Panc1 (cell line): ENCODE data around the gene CBX7. TPM values are rescaled to one million over a fixed set of nuclear protein-coding genes. Genes with fewer than 3 reads are reported as not detected.
A peak's percentile ranks its signal among the peaks of the same experiment; 100 is the strongest.

Experiments
- ATAC-seq: fragments of 200-7000 bp; cut with Tn5 transposase; 2 replicates; pipeline ENCODE4 v1.9.1; 2020; ENCODE audit warnings: mild to moderate bottlenecking, moderate library complexity
- BruUV-seq: library from RNA; stranded (reverse); fragments of 400-500 nt; replicated peaks from 2 replicates; lab custom pipeline; 2021; lab: Mats Ljungman, UMichigan
- CTCF ChIA-PET: fragments of 300-600 bp; sonication (Branson Sonifier 250); formaldehyde crosslinking; loops from one replicate; lab custom pipeline; 2022; ENCODE audit warnings: antibody characterized with exemption; lab: Charles Lee
- POLR2A ChIA-PET: fragments of 300-600 bp; sonication (Branson Sonifier 250); formaldehyde crosslinking; loops from one replicate; lab custom pipeline; 2022; ENCODE audit warnings: antibody characterized with exemption; lab: Charles Lee
- DNase-seq: peaks from one replicate; pipeline ENCODE4 v3.0.0-alpha.2; 2010; ENCODE audit warnings: low read depth, low spot score
- H3K27ac ChIP-seq: 2 replicates; pipeline ENCODE4 v1.5.1; 2011; ENCODE audit warnings: mild to moderate bottlenecking, low read length, inconsistent platforms
- H3K27me3 ChIP-seq: fragments of 200-500 bp; sonication (Bioruptor generic); 2 replicates; pipeline ENCODE4 v1.6.0; 2014; ENCODE audit warnings: low read length, inconsistent platforms; ENCODE audit not compliant: control insufficient read depth, insufficient read depth
- H3K36me3 ChIP-seq: fragments of 200-500 bp; sonication (Bioruptor generic); 2 replicates; pipeline ENCODE4 v1.5.1; 2014; ENCODE audit warnings: inconsistent platforms, mild to moderate bottlenecking, low read length, moderate library complexity; ENCODE audit not compliant: control insufficient read depth, insufficient read depth
- H3K4me1 ChIP-seq: 2 replicates; pipeline ENCODE4 v1.5.1; 2011; ENCODE audit warnings: inconsistent platforms, mild to moderate bottlenecking, low read length, moderate library complexity; ENCODE audit not compliant: control insufficient read depth, insufficient read depth
- H3K4me3 ChIP-seq, 2 experiments: 2 replicates each; pipeline ENCODE4 v1.5.1; 2011 to 2012; ENCODE audit warnings: low read depth in 2 of 2, low read length in 2 of 2, mild to moderate bottlenecking in 2 of 2, inconsistent platforms in 1 of 2, moderate library complexity in 1 of 2
- H3K9me3 ChIP-seq: fragments of 200-500 bp; sonication (Bioruptor generic); 2 replicates; pipeline ENCODE4 v1.5.1; 2014; ENCODE audit warnings: low read depth, mild to moderate bottlenecking, inconsistent platforms, low read length, moderate library complexity; ENCODE audit not compliant: control insufficient read depth, insufficient read depth
- CTCF ChIP-seq: fragments of 450-650 bp; IDR thresholded peaks from 2 replicates; pipeline ENCODE4 v1.5.1; 2017; ENCODE audit warnings: mild to moderate bottlenecking
- POLR2AphosphoS5 ChIP-seq: IDR thresholded peaks from 2 replicates; pipeline ENCODE4 v1.6.1; 2012; ENCODE audit warnings: mild to moderate bottlenecking, low read depth, low read length, moderate library complexity
- SIN3A ChIP-seq: IDR thresholded peaks from 2 replicates; pipeline ENCODE4 v1.6.1; 2012; ENCODE audit warnings: low read depth, mild to moderate bottlenecking, low read length, moderate library complexity, borderline replicate concordance; ENCODE audit not compliant: insufficient read depth
- TCF7L2 ChIP-seq: IDR thresholded peaks from 2 replicates; pipeline ENCODE4 v1.6.1; 2011; ENCODE audit warnings: mild to moderate bottlenecking, low read depth, low read length, inconsistent platforms
- in situ Hi-C: cut with HindIII; loops from 2 replicates; pipeline ENCODE4 v1.10.0; 2016; ENCODE audit warnings: low sequenced_read_pairs, low pct_unique_long_range_greater_than_20kb
- intact Hi-C: fragments of 100-400 bp; cut with micrococcal nuclease; formaldehyde crosslinking; loops from one replicate; pipeline ENCODE4 v1.10.0; 2022; ENCODE audit not compliant: unreplicated experiment
- total RNA-seq: library from RNA; stranded (reverse); gene quantifications from one replicate; pipeline ENCODE4 v1.2.1, GENCODE V29; 2021; ENCODE audit not compliant: unreplicated experiment
- TF ChIP-seq, protein P1 (sequence below), 2 experiments: IDR thresholded peaks; 2 replicates each; pipeline ENCODE4 v1.6.1; 2011 to 2012; ENCODE audit warnings: low read depth in 2 of 2, control low read depth in 1 of 2, low read length in 1 of 2, mild to moderate bottlenecking in 1 of 2, moderate library complexity in 1 of 2; ENCODE audit not compliant: insufficient read depth in 1 of 2

The CBX7 gene
- total RNA-seq, 1 experiment from 2014 or later: 14.5 TPM

DNA sequence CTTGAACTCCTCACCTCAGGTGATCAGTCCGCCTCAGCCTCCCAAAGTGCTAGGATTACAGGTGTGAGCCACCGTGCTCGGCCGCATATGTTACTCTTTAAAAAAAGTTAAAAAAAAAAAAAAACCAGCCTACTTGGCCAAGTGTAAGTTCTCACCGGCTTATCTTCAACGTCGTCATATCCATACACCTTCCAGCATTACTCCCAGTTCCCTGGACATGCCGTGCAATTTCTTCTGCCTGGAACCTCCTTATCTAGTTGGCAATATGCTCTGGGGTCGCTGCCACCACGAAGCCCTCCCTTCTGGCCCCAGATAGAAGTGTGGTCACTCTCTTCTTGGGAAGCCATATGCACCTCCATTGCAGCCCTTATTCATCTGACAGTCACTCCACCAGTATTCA is 36.3 kb upstream of the CBX7 start:
- H3K36me3 ChIP-seq: no peaks in the 10 kb centered on the region
- H3K4me3 ChIP-seq: no peak overlapping the region
- POLR2A ChIA-PET: no interaction called here
- TF ChIP-seq SIN3A (no peak), POLR2AphosphoS5 (no peak), TCF7L2 (no peak), CTCF (no peak)
- TF ChIP-seq, protein P1, sequence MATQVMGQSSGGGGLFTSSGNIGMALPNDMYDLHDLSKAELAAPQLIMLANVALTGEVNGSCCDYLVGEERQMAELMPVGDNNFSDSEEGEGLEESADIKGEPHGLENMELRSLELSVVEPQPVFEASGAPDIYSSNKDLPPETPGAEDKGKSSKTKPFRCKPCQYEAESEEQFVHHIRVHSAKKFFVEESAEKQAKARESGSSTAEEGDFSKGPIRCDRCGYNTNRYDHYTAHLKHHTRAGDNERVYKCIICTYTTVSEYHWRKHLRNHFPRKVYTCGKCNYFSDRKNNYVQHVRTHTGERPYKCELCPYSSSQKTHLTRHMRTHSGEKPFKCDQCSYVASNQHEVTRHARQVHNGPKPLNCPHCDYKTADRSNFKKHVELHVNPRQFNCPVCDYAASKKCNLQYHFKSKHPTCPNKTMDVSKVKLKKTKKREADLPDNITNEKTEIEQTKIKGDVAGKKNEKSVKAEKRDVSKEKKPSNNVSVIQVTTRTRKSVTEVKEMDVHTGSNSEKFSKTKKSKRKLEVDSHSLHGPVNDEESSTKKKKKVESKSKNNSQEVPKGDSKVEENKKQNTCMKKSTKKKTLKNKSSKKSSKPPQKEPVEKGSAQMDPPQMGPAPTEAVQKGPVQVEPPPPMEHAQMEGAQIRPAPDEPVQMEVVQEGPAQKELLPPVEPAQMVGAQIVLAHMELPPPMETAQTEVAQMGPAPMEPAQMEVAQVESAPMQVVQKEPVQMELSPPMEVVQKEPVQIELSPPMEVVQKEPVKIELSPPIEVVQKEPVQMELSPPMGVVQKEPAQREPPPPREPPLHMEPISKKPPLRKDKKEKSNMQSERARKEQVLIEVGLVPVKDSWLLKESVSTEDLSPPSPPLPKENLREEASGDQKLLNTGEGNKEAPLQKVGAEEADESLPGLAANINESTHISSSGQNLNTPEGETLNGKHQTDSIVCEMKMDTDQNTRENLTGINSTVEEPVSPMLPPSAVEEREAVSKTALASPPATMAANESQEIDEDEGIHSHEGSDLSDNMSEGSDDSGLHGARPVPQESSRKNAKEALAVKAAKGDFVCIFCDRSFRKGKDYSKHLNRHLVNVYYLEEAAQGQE (IDR thresholded peaks at IDR 0.05; ENCODE audit: insufficient read depth in 1 of 2, low read depth in 2 of 2, low read length in 1 of 2): no peak
- no peak for DNase-seq
- in situ Hi-C loops (no loop called here), intact Hi-C loops (no loop called here)
- H3K27me3 ChIP-seq: no peaks in the 10 kb centered on the region
- no peak overlapping the region for H3K27ac ChIP-seq
- CTCF ChIA-PET: no interaction called here
- ATAC-seq: no peak
- H3K9me3 ChIP-seq: peaks cover 3% of the 10 kb centered on the region; the same call in 1 of the 2 replicates
- no TSS peak for BruUV-seq
- peaks cover 12% of the 10 kb centered on the region for H3K4me1 ChIP-seq

- peak overlapping the region; percentile 78 for H3K27ac ChIP-seq
- CTCF ChIA-PET: no interaction called here
- POLR2A ChIA-PET: no interaction called here
Measured at GRCh38 chr22:39185601-39186012, 33.1 kb upstream of the CBX7 start.

More at GRCh38 chr22:39185601-39186012, 33.1 kb upstream of the CBX7 start:
- in situ Hi-C loops: no loop called here
- no peaks in the 10 kb centered on the region for H3K36me3 ChIP-seq
- H3K4me1 ChIP-seq: peaks cover 12% of the 10 kb centered on the region
- no peak for TF ChIP-seq POLR2AphosphoS5
- TF ChIP-seq, protein P1 (IDR thresholded peaks at IDR 0.05; ENCODE audit: insufficient read depth in 1 of 2, low read depth in 2 of 2, low read length in 1 of 2): no peak
- TF ChIP-seq SIN3A: no peak
- TF ChIP-seq CTCF: no peak
- TF ChIP-seq TCF7L2: no peak
- BruUV-seq: no TSS peak
- no peaks in the 10 kb centered on the region for H3K27me3 ChIP-seq
- DNase-seq (no peak), ATAC-seq (peak; percentile 72)
- intact Hi-C loops: no loop called here
- peaks cover 3% of the 10 kb centered on the region; the same call in 1 of the 2 replicates for H3K9me3 ChIP-seq
- no peak overlapping the region for H3K4me3 ChIP-seq
